NB4 (cell line): Measurements from ENCODE around the gene PSMB5.

Experiments used
- CTCF ChIP-seq: IDR thresholded peaks from one replicate; pipeline ENCODE4 v1.5.1; 2012; ENCODE audit warnings: low read depth, low read length
- MYC ChIP-seq: IDR thresholded peaks from 2 replicates; pipeline ENCODE4 v1.6.1; 2011; ENCODE audit warnings: low read depth, low read length
- POLR2A ChIP-seq: IDR thresholded peaks from 2 replicates; pipeline ENCODE4 v1.6.1; 2011; ENCODE audit warnings: mild to moderate bottlenecking; ENCODE audit not compliant: insufficient read length; ENCODE audit errors: extremely low read depth
- TF ChIP-seq, protein P1 (sequence below): IDR thresholded peaks from 2 replicates; pipeline ENCODE4 v1.6.1; 2011; ENCODE audit warnings: low read depth, low read length

DNA sequence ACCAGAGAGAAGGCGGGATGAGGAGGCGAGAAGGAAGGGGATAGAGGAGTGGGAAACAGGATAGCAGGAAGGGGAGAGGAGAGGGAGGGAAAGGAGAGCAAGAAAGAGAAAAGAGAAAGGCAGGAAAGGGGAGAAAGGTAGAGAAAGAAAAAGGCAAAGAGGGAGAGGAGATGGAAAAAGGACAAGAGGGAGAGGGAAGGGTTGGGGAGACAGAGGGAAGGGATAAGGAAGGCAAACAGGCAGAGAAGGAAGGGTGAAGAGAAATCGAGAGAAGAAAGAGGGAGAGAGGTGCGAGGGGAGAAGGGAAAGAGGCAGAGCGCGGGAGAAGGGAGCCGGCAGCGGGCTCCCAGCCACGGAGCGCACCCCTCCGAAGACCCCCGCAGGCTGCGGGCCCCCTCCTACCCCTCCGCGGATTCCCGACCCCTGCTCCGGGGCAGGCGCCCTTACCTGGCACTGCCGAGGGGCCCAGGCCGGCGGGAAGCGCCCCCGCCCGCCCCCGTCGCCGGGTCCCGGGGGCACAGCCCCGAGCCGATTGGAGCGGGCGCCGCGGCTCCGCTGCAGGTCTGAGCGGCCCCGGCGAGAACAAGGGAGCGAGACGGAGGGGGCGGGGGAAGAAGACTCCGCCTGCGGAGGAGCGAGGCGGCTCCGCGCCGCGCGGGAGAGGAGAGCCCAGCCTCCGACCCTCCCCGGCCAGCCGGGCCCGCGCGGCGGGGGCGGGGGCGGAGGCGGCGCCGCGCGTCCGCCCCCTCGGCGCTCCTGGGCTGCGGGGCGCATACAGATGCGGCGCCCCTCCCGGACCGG is 22.5 kb upstream of the PSMB5 start, which contains the start of gene CDH24:
- no peak for TF ChIP-seq CTCF
- no peak for TF ChIP-seq POLR2A
- TF ChIP-seq, protein P1, sequence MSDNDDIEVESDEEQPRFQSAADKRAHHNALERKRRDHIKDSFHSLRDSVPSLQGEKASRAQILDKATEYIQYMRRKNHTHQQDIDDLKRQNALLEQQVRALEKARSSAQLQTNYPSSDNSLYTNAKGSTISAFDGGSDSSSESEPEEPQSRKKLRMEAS: no peak
- no peak for TF ChIP-seq MYC
